DLD1 (cell line): ENCODE results near the gene SNTG2.

ENCODE experiments used
- in situ Hi-C: cut with HindIII; loops from 2 replicates; pipeline ENCODE4 v1.10.0; 2017; ENCODE audit warnings: low sequenced_read_pairs

SNTG2 gene

GRCh38 chr2:1259746-1260145, 309.1 kb downstream of the SNTG2 start:
- in situ Hi-C loops, result no loop called here

- in situ Hi-C loops, result no loop called here
Observed at GRCh38 chr2:1262609-1263008, 312.0 kb downstream of the SNTG2 start.

- in situ Hi-C loops, result no loop called here
Observed at GRCh38 chr2:1265454-1265853, 314.8 kb downstream of the SNTG2 start.

GRCh38 chr2:1266351-1266750, 315.7 kb downstream of the SNTG2 start:
- in situ Hi-C loops, result no loop called here

DNA sequence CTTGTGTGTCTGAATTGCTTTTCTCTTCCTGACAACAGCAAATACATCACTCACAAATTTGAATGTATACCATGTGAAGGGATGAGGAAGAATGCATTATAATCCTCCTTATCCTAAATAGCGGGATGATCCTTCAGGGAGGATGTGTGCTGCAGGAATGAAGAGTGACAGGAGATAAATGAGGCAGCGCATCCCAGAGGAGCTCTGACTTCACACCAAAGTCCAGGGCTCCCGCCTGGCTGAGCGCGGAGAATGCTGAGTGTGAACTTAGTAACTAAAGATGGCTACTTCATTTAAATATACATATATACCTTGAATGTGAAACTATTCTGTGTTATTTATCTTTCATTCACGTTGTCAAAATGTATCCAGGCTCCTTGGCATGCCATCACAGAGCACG, 317.4 kb downstream of the SNTG2 start:
- in situ Hi-C loops, result no loop called here

DNA sequence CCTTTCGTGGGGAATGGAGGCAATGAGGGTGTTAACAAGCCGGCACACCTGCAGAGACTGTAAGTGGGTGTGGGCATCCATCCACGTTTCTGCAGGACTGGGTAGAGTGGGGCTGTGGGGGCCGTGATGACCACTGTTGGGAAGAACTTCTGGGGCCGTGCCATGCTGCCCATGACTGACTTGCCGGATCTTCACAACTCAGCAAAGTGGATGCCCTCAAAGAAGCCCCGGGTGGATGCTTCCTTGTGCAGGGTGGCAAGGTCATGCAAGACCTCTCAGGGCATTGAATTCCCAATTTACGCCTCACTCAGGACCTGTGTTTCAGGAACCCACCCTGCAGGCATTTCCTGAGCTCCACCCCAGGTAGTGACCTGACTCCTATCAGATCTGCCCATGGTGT, 319.2 kb downstream of the SNTG2 start:
- in situ Hi-C loops, result no loop called here

DNA sequence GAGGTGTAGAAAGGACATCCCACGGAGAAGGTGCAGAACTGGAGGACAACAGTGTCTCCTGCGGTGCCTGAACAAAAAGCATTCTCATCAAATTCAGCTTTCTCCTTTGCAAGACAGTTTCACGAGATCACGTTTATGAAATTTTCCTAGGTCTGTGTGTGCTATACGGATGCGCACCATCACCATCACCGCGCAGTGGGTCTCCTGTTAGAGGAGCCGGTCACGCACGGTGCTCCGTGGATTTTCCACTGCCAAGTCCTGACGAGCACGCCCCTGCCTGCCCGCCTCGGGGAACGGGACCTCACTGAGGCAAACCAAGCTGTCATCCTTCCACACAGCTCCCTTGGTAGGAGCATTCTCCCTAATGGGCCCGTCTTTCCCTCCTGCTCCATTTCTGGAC, 322.2 kb downstream of the SNTG2 start:
- in situ Hi-C loops, result no loop called here

GRCh38 chr2:1277634-1278033, 327.0 kb downstream of the SNTG2 start:
- in situ Hi-C loops, result no loop called here

- in situ Hi-C loops, result no loop called here
Observed at GRCh38 chr2:1278125-1278524, 327.5 kb downstream of the SNTG2 start.

- in situ Hi-C loops, result no loop called here
Observed at GRCh38 chr2:1278861-1279260, 328.2 kb downstream of the SNTG2 start.

GRCh38 chr2:1282552-1282951, 331.9 kb downstream of the SNTG2 start:
- in situ Hi-C loops, result no loop called here

GRCh38 chr2:1283020-1283801, 332.6 kb downstream of the SNTG2 start:
- in situ Hi-C loops, result no loop called here

DNA sequence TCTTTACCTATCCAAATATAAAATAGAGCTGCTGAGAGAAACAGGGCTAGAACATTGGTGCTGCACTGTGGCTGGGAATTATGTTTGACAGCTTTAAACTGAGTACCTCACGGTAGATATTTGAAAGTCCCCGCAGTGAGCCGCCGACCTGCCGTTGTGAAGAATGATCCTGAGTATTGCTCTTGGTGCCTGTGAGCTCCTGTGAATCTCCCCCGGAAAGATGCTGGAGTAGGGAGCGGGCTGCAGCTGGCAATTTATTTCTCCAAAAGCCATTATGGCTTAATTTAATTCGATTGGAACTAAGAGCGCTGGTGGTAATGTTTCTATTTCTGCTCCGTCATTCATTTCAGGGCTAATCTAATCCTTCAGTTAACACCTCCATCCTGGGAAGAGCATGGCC, 333.2 kb downstream of the SNTG2 start:
- in situ Hi-C loops, result no loop called here

- in situ Hi-C loops, result no loop called here
Observed at GRCh38 chr2:1286929-1287328, 336.3 kb downstream of the SNTG2 start.

GRCh38 chr2:1287427-1287826, 336.8 kb downstream of the SNTG2 start:
- in situ Hi-C loops, result no loop called here

- in situ Hi-C loops, result no loop called here
Observed at GRCh38 chr2:1294900-1295299, 344.3 kb downstream of the SNTG2 start.

DNA sequence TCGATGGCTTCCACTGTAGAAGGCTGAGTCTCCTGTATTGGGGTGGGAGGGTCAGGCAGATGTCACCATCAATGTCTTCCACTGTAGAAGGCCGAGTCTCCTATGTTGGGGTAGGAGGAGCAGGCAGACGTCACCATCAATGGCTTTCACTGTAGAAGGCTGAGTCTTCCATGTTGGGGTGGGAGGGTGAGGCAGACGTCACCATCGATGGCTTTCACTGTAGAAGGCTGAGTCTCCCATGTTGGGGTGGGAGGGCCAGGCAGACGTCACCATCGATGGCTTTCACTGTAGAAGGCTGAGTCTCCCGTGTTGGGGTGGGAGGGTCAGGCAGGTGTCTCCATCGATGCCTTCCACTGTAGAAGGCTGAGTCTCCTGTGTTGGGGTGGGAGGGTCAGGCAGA, 345.1 kb downstream of the SNTG2 start:
- in situ Hi-C loops, result no loop called here

DNA sequence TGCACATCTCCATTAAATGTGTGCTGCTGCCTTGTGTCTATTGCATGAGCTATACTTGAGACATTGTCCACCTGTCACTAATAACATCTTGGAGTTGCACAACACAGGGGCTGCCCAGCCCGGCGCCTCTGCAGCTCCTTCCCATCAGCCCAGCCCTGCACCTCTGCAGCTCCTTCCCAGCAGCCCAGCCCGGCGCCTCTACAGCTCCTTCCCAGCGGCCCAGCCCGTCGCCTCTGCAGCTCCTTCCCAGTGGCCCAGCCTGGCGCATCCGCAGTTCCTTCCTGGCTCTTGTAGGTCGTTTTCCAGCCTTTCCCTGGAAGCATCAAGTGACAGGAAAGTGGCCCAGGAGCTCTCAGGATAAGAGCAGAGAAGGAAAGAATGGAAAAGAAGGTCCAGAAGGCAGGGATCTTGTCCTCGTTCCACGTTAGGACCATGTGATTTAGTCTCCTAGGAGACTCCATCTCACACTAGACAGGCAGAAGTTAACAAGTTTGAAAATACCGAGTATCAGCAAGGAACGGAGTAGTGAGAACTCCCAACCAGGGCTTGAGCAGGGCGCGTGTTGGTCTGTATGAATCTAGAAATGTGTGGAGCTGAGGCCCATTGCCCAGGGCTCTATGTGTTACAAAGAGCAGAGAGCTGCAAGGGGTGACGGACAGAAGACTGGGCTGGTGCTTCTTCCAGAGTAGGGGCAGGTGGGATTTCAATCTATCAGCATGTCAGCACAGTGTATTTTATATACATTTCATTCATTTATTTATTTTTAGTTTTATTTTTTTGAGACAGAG, 346.9 kb downstream of the SNTG2 start:
- in situ Hi-C loops, result no loop called here

GRCh38 chr2:1299043-1299442, 348.4 kb downstream of the SNTG2 start:
- in situ Hi-C loops, result no loop called here

- in situ Hi-C loops, result no loop called here
Observed at GRCh38 chr2:1300284-1300683, 349.6 kb downstream of the SNTG2 start.

- in situ Hi-C loops, result no loop called here
Observed at GRCh38 chr2:1301056-1301455, 350.4 kb downstream of the SNTG2 start.

DNA sequence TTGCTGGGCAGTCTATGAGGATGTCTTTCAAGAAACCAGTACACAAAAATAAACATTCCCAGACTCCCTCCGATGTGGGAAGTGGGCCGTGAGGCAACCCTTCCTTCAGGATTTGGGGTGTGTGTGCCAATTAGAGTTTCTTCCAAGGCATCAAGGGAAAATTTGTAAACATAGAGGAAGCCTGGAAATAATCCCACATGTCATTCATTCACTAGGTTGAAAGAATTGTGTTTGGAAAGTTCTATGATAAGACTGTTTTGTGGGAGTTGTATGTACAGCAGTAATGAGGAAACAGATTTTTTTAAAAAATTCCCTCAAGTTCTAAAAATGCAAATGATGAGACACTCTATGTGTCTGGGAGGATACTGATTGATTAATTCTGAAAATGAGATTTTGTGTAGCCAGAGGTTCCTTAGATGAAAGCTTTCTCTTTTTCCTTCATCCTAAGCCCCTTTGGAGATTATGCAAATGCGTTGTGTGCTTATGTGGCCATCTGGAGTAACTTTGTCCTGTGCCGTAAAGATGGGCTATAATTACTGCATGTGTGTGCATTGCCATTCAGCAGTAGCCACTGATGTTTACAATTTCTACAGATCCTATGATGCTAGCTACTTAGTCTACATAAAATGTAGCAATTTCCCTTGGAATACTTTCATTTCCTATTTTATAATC, 354.8 kb downstream of the SNTG2 start:
- in situ Hi-C loops, result no loop called here
